Measurements from ENCODE around the gene EXOC3.
"Not testable (repeated sequence)": the region's sequence is repeated elsewhere in the genome, so short reads cannot be mapped to it uniquely, and the experiment has no call there.

EXOC3 gene

DNA sequence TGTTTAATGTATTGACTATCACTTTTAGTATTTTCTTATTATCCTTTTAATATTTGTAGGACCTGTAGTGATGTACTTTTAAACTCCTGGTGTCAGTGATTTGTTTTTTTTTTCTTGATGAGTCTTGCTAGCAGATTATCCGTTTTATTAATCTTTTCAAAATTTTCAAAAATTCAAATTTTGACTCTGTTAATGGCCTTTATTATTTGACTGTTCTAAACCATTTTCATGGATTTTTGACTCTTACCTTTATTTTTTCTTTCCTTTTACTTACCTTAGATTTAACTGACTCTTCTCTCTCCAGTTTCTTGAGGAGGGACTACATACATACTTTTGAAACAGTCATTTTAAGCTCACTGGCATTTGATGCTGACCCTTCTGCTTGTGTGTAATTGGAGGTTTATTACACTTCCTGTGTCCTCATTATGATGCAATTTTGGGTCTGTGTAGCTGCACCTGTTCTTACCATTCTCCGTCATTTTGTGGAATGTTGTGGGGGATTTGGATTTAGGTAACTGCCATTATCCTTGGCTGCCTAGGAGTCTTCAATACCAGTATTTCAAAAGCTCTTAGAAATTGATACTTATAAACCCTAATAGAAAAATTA, 32.0 kb upstream of the EXOC3 start:
- Histone ChIP-seq H3K4me3 (ENCODE audit: low read length) (no peak overlapping the region), H3K4me1 (ENCODE audit: insufficient read depth, low read length) (peaks cover 3% of the 10 kb centered on the region; the same call in 1 of the 2 replicates), H3K9ac (ENCODE audit: low read depth, low read length) (no peak overlapping the region), H3K27ac (ENCODE audit: low read length) (no peak overlapping the region), H3K9me3 (ENCODE audit: insufficient read depth, low read depth, low read length) (no peaks in the 10 kb centered on the region), H3K36me3 (ENCODE audit: insufficient read depth, low read depth, low read length) (no peaks in the 10 kb centered on the region), H3K27me3 (ENCODE audit: insufficient read depth, low read length) (no peaks in the 10 kb centered on the region)

DNA sequence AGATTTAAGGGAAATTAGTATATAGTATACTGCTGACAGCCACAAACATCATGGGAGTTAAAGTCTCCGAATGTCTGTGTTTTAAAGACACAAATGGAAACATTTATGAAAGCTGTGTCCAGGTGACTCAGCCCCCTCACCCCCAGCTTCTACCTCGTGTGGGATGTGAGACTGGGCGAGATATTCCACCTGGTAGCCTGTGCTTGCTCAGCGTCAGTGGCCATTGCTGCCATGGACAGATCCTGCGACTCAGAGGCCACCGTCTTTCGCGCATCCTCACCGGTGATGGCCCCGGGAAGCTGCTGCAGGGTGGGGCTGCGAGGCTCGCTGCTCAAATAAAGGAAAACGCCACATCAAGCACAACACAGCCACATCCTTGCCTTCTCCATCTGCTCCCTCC, 31.2 kb upstream of the EXOC3 start:
- no peak overlapping the region for H3K27ac ChIP-seq (ENCODE audit: low read length)
- H3K36me3 ChIP-seq (ENCODE audit: insufficient read depth, low read depth, low read length): no peaks in the 10 kb centered on the region
- no peak overlapping the region for H3K4me3 ChIP-seq (ENCODE audit: low read length)
- H3K9me3 ChIP-seq (ENCODE audit: insufficient read depth, low read depth, low read length): no peaks in the 10 kb centered on the region
- H3K9ac ChIP-seq (ENCODE audit: low read depth, low read length): no peak overlapping the region
- H3K27me3 ChIP-seq (ENCODE audit: insufficient read depth, low read length): no peaks in the 10 kb centered on the region
- peaks cover 3% of the 10 kb centered on the region; the same call in 1 of the 2 replicates for H3K4me1 ChIP-seq (ENCODE audit: insufficient read depth, low read length)

DNA sequence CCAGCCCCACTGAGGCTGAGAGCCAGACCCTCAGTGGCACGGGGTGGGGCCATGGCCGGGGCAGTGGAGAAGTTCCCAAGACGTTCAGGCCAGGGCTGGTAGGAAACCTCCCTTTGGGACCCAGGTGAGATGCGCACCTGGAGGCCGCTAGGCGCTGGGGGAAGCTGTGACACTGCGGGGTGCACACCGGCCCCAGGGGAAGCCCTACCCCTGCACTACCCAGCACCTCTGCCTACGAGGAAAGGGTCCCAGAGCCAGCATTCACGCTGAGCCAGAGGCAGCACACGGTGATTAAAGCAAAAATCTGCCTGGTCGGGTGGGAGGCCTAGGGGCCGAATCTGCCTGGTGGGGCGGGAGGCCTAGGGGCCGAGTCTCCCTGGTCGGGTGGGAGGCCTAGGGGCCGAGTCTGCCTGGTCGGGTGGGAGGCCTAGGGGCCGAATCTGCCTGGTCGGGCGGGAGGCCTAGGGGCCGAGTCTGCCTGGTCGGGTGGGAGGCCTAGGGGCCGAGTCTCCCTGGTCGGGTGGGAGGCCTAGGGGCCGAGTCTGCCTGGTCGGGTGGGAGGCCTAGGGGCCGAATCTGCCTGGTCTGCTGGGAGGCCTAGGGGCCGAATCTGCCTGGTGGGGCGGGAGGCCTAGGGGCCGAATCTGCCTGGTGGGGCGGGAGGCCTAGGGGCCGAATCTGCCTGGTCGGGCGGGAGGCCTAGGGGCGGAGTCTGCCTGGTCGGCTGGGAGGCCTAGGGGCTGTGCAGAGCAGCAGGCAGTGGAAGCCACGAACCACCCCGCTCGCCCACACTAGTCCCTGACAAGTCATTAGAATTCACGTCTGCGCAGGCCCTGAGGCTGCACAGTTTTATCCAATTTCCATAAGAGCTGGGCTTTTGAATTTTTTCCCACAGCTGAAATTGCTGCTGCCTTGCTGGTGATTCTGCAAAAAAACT, 27.7 kb upstream of the EXOC3 start:
- H3K27ac ChIP-seq (ENCODE audit: low read length); H3K9me3 ChIP-seq (ENCODE audit: insufficient read depth, low read depth, low read length); H3K36me3 ChIP-seq (ENCODE audit: insufficient read depth, low read depth, low read length); H3K9ac ChIP-seq (ENCODE audit: low read depth, low read length); H3K4me3 ChIP-seq (ENCODE audit: low read length); H3K4me1 ChIP-seq (ENCODE audit: insufficient read depth, low read length); H3K27me3 ChIP-seq (ENCODE audit: insufficient read depth, low read length): not testable (repeated sequence)

DNA sequence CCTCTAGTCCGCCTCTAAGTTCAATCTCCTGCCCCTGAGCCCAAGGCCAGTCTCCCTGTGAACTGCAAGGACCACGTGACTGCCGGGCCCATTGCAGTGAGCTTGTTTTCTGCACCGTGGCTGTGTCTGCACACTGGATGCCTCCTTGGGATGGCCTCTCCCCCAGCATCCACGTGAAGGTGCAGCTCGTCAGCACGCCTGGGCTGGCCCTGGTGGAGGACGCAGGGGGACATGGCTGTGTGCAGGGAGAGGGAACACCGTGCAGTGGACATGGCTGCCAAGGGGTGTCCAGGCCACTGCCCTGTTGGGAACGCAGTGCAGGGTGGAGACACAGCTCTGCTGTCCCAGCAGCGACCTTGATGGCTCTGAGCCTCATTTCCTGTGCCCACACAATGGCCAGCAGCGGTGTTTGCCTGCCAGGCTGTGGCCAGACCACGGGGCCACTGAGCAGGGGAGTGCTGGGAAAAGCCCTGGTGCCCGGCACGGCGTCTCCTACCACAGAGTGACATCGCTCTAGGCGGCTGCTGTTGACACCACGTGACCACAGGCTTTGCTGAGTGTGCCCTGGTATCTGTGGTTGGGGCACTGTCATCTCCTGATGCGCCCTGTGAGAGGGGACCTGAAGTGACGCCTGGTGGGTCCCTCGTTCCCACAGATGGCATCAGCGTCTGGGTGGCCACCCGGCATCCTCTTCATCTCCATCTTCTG, 26.9 kb upstream of the EXOC3 start:
- no peak overlapping the region for H3K9ac ChIP-seq (ENCODE audit: low read depth, low read length)
- peaks cover 3% of the 10 kb centered on the region; the same call in 1 of the 2 replicates for H3K4me1 ChIP-seq (ENCODE audit: insufficient read depth, low read length)
- H3K36me3 ChIP-seq (ENCODE audit: insufficient read depth, low read depth, low read length): no peaks in the 10 kb centered on the region
- no peaks in the 10 kb centered on the region for H3K27me3 ChIP-seq (ENCODE audit: insufficient read depth, low read length)
- no peak overlapping the region for H3K27ac ChIP-seq (ENCODE audit: low read length)
- no peak overlapping the region for H3K4me3 ChIP-seq (ENCODE audit: low read length)
- H3K9me3 ChIP-seq (ENCODE audit: insufficient read depth, low read depth, low read length): no peaks in the 10 kb centered on the region

DNA sequence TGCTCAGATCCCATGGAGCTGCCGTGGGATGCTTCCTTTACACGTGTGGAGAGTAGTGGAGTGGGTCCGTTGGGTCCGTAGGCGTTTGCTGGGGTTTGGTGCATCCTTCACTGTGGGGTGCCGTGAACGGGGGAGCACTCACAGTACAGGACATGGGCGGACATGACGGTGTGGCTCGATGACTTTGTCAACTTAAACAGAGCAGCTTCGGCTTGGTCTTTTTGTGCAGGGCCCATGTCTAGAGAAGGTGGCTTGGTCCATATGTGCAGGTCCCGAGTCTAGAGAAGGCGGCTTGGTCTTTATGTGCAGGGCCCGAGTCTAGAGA, 26.4 kb upstream of the EXOC3 start:
- H3K4me1 ChIP-seq (ENCODE audit: insufficient read depth, low read length): peaks cover 3% of the 10 kb centered on the region; the same call in 1 of the 2 replicates
- no peaks in the 10 kb centered on the region for H3K27me3 ChIP-seq (ENCODE audit: insufficient read depth, low read length)
- no peak overlapping the region for H3K4me3 ChIP-seq (ENCODE audit: low read length)
- H3K27ac ChIP-seq (ENCODE audit: low read length): no peak overlapping the region
- H3K36me3 ChIP-seq (ENCODE audit: insufficient read depth, low read depth, low read length): no peaks in the 10 kb centered on the region
- no peak overlapping the region for H3K9ac ChIP-seq (ENCODE audit: low read depth, low read length)
- H3K9me3 ChIP-seq (ENCODE audit: insufficient read depth, low read depth, low read length): no peaks in the 10 kb centered on the region

DNA sequence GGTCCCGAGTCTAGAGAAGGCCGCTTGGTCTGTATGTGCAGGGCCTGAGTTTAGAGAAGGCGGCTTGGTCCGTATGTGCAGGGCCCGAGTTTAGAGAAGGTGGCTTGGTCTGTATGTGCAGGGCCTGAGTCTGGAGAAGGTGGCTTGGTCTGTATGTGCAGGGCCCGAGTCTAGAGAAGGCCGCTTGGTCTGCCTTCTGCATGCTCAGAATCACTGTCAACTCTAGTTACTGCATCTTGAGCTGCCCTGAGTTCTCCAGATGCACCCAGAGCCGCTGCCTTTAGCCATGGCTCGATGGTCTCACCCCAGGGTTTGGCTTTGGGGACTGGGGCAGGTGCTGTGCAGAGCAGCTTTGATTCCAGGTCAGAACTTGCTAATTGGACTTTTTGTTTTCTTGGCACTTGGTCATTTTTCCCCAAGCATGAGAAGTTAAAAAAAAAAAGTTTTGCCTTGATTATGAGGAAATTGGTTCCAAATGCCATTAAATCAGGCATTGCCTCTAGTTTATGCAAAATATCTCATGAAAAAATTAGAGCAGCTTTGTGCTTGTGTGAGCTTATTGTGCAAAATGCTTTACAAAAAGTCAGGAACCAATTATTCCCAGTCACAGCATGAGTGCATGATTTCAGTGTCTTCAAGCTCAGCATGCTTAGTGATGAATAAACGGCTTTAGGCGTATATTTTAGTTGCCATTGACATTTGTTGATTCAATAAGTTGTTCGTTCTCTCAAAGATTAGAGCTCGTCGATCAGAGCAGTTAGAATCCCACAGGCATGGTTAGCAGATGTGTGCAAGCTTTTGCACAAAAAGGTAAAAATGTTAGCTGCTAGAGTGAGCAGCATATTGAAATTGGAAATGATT, 25.4 kb upstream of the EXOC3 start:
- Histone ChIP-seq H3K9ac (ENCODE audit: low read depth, low read length) (no peak overlapping the region), H3K9me3 (ENCODE audit: insufficient read depth, low read depth, low read length) (no peaks in the 10 kb centered on the region), H3K4me3 (ENCODE audit: low read length) (no peak overlapping the region), H3K27ac (ENCODE audit: low read length) (no peak overlapping the region), H3K4me1 (ENCODE audit: insufficient read depth, low read length) (peaks cover 3% of the 10 kb centered on the region; the same call in 1 of the 2 replicates), H3K27me3 (ENCODE audit: insufficient read depth, low read length) (no peaks in the 10 kb centered on the region), H3K36me3 (ENCODE audit: insufficient read depth, low read depth, low read length) (no peaks in the 10 kb centered on the region)

DNA sequence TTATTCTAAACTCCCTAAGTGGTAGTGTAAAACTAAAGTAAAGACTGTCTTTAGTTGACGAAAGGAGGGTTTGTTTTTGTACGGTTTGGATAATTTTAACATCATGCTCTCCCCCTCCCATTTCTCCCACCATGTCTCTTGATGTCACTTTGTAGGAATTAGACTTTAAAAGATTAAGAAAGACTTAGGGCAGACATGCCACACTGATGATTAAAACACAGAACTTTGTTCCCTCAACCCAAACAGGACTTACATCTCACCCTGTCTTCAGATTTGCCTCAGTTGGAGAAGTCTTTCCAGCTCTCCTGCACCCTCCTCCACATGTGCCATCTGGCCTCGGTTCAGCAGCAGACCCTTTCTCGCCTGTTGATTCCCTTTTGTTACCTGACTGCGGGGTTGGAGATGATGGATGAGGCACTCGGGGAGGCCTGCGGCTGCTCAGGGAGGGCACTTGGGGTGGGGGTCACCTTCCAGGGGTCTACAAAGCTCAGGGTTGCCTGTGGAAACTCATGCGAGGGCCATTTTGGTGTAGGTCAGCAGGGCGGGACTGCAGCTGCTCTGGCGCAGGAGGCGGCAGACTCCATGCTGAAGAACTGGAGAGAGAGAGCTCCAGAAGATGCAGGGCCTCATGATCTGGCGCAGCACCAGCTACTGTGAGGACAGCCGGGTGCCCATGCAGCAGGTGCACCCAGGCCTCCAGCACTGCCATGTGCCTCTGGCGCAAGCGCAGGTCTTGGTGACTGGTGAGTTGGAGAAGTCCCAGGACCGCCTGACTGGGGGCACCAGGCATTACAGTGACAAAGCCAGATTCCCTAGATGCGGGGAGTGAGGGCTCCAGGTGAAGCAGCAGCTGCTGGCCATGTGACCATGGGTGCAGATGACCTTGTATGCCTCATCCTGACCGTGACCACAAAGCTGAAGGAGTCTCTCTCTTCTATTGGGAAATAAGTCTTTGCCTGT, 24.5 kb upstream of the EXOC3 start:
- Histone ChIP-seq H3K4me3 (ENCODE audit: low read length) (no peak overlapping the region), H3K27ac (ENCODE audit: low read length) (no peak overlapping the region), H3K9ac (ENCODE audit: low read depth, low read length) (no peak overlapping the region), H3K9me3 (ENCODE audit: insufficient read depth, low read depth, low read length) (no peaks in the 10 kb centered on the region), H3K36me3 (ENCODE audit: insufficient read depth, low read depth, low read length) (no peaks in the 10 kb centered on the region), H3K4me1 (ENCODE audit: insufficient read depth, low read length) (peaks cover 3% of the 10 kb centered on the region; the same call in 1 of the 2 replicates), H3K27me3 (ENCODE audit: insufficient read depth, low read length) (no peaks in the 10 kb centered on the region)

DNA sequence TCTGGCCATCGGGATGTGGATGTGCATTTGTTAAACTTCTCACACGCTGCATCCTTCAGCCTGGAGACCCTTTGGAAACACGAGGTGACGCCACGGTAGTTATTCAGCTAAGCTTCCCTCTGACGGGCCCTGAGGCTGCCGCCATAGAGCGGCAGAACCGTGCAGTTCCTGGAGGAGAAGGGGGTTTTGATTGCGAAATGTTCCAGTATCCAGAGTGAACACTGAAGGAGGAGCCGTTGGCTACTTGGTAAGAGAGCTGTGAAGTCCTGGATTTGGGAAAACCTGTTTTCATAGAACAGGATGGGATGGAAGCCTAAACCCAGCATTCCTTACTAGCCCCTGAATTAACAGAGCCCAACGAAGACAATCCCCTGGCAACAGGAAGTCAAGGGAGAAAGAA, 23.0 kb upstream of the EXOC3 start:
- H3K9me3 ChIP-seq (ENCODE audit: insufficient read depth, low read depth, low read length): no peaks in the 10 kb centered on the region
- H3K4me1 ChIP-seq (ENCODE audit: insufficient read depth, low read length): no peaks in the 10 kb centered on the region
- no peak overlapping the region for H3K4me3 ChIP-seq (ENCODE audit: low read length)
- H3K36me3 ChIP-seq (ENCODE audit: insufficient read depth, low read depth, low read length): no peaks in the 10 kb centered on the region
- no peak overlapping the region for H3K27ac ChIP-seq (ENCODE audit: low read length)
- no peaks in the 10 kb centered on the region for H3K27me3 ChIP-seq (ENCODE audit: insufficient read depth, low read length)
- no peak overlapping the region for H3K9ac ChIP-seq (ENCODE audit: low read depth, low read length)

DNA sequence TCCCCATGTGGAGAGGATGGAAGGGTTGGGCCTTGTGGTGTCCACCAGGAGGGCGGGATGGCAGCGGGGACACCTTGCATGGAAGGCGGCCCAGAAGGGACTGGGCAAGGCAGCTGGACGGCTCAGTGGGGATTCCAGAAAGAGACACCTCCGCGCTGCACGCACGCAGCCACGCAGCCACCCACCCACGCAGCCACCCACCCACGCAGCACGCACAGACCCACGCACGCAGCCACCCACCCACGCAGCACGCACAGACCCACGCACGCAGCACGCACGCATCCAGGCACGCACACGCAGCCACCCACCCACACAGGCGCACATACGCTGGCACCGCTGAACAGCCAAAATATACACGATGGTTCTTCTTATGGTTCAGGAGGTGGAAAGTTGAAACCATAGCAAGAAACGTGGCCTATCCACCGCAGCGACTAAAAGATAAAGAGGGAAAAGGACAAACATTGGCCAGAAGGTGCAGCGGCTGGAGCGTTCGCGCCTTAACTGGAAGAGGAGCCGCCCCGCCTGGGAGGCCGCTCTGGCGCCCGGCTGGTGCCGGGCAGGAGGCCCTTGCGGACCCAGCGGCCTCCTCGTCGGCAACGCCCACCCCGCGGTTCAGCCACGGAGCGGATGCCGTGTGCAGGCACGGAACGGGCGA, 22.2 kb upstream of the EXOC3 start:
- Histone ChIP-seq H3K9ac (ENCODE audit: low read depth, low read length) (no peak overlapping the region), H3K4me3 (ENCODE audit: low read length) (no peak overlapping the region), H3K9me3 (ENCODE audit: insufficient read depth, low read depth, low read length) (no peaks in the 10 kb centered on the region), H3K4me1 (ENCODE audit: insufficient read depth, low read length) (no peaks in the 10 kb centered on the region), H3K27ac (ENCODE audit: low read length) (no peak overlapping the region), H3K36me3 (ENCODE audit: insufficient read depth, low read depth, low read length) (no peaks in the 10 kb centered on the region), H3K27me3 (ENCODE audit: insufficient read depth, low read length) (no peaks in the 10 kb centered on the region)

DNA sequence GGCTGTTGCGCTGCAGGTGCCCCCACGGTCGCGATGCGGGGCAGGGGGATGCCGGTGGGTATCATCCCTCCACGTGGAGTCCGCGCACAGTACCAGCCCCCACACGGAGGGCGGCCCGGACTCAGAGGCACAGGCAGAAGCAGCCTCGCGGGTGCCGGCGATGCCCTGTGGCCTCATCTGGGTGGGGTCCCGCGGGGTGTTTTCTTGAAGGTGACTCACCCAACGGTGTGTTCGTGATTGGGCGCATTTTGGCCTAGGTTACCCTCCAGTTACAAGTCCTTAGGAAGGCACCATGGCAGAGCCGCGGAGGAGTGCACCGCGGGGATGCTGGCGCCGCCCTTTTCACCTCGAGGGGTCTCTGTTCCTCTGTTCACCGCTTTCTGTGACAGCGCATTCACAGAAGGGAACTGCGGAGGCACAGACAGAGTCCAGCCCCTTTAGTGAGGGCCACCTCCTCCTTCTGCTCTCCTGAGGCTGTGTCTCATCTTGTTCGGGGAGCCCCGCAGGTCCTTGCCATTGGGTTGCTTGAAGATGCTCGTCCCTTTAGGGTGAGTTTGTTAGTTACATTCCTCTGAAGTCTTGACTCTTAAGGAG, 21.6 kb upstream of the EXOC3 start:
- no peaks in the 10 kb centered on the region for H3K36me3 ChIP-seq (ENCODE audit: insufficient read depth, low read depth, low read length)
- no peak overlapping the region for H3K4me3 ChIP-seq (ENCODE audit: low read length)
- H3K27ac ChIP-seq (ENCODE audit: low read length): no peak overlapping the region
- H3K9me3 ChIP-seq (ENCODE audit: insufficient read depth, low read depth, low read length): no peaks in the 10 kb centered on the region
- no peaks in the 10 kb centered on the region for H3K4me1 ChIP-seq (ENCODE audit: insufficient read depth, low read length)
- no peak overlapping the region for H3K9ac ChIP-seq (ENCODE audit: low read depth, low read length)
- no peaks in the 10 kb centered on the region for H3K27me3 ChIP-seq (ENCODE audit: insufficient read depth, low read length)

All from iPS-20b (cell line).